Body of pancreas (tissue), 4 donors: ENCODE measurements around the gene NSMCE1.

Experiments
- POLR2A ChIP-seq, 3 donors: fragments of 450-650 bp; IDR thresholded peaks; one replicate each; pipeline ENCODE4 v1.6.1; 2016; ENCODE audit warnings: antibody characterized with exemption in 3 of 3, mild to moderate bottlenecking in 2 of 3
- TF ChIP-seq, protein P1 (sequence below), 7 experiments: fragments of 450-650 bp in 4 of 7; fragments of 200-600 bp in 3 of 7; sonication (generic) in 3 of 7; IDR thresholded peaks; one replicate each; pipeline ENCODE4 v1.5.1; 2016 to 2019; ENCODE audit warnings: antibody characterized with exemption in 7 of 7

DNA sequence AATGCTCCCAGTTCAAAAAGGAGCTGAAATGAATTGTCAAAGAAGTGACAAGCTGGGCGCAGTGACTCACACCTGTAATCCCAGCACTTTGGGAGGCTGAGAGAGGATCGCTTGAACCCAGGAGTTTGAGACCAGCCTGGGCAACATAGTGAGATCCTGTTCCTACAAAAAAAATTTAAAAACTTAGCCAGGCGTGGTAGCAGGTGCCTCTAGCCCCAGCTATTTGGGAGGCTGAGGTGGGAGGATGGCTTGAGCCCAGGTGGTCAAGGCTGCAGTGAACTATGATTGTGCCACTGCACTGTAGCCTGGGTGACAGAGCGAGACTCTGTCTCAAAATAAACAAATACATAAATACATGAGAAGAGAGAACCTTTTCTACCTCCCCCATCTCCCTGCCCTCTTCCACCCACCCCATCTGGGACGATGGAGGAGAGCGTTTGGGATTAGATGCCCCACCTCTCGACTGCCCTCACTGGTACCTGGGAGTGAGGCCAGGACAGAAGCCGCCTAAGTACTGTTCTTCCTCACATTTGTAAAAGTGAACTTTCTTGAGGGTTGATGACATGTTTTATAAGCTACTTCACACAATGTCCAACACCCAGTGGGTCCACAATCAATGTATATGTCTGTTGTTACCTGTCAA, 47.6 kb upstream of the NSMCE1 start:
- TF ChIP-seq, protein P1, sequence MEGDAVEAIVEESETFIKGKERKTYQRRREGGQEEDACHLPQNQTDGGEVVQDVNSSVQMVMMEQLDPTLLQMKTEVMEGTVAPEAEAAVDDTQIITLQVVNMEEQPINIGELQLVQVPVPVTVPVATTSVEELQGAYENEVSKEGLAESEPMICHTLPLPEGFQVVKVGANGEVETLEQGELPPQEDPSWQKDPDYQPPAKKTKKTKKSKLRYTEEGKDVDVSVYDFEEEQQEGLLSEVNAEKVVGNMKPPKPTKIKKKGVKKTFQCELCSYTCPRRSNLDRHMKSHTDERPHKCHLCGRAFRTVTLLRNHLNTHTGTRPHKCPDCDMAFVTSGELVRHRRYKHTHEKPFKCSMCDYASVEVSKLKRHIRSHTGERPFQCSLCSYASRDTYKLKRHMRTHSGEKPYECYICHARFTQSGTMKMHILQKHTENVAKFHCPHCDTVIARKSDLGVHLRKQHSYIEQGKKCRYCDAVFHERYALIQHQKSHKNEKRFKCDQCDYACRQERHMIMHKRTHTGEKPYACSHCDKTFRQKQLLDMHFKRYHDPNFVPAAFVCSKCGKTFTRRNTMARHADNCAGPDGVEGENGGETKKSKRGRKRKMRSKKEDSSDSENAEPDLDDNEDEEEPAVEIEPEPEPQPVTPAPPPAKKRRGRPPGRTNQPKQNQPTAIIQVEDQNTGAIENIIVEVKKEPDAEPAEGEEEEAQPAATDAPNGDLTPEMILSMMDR (IDR thresholded peaks at IDR 0.05), result no peak
- no peak for TF ChIP-seq POLR2A (IDR thresholded peaks at IDR 0.05)
